ENCODE measurements around the gene MAP3K8.
"Not testable (repeated sequence)": the region's sequence is repeated elsewhere in the genome, so short reads cannot be mapped to it uniquely, and the experiment has no call there.

Gene MAP3K8

GRCh38 chr10:30476511-30477155 is 42.6 kb downstream of the MAP3K8 start:
- H3K4me3 ChIP-seq (ENCODE audit: low read length), result no peak overlapping the region
- TF ChIP-seq ZNF274 (IDR thresholded peaks at IDR 0.05; ENCODE audit: low read depth, low read length), result no peak

- not testable (repeated sequence) for H3K4me3 ChIP-seq (ENCODE audit: low read length)
These were observed 45.5 kb downstream of the MAP3K8 start for GRCh38 chr10:30479513-30479912.

- H3K4me3 ChIP-seq (ENCODE audit: low read length), result no peak overlapping the region
- TF ChIP-seq ZNF274 (IDR thresholded peaks at IDR 0.05; ENCODE audit: low read depth, low read length), result 0 out of 2 replicates have a peak, but pooled peaks have one; percentile 14
These were observed 47.6 kb downstream of the MAP3K8 start for GRCh38 chr10:30481603-30482002.

- no peak for TF ChIP-seq ZNF274 (IDR thresholded peaks at IDR 0.05; ENCODE audit: low read depth, low read length)
- H3K4me3 ChIP-seq (ENCODE audit: low read length), result no peak overlapping the region; the same call in 1 of the 2 replicates
These were observed 54.3 kb downstream of the MAP3K8 start for GRCh38 chr10:30488316-30488715.

- no peak overlapping the region for H3K4me3 ChIP-seq (ENCODE audit: low read length)
- TF ChIP-seq ZNF274 (IDR thresholded peaks at IDR 0.05; ENCODE audit: low read depth, low read length), result no peak
These were observed 55.4 kb downstream of the MAP3K8 start for GRCh38 chr10:30489346-30489745.

GRCh38 chr10:30490289-30491000 is 56.5 kb downstream of the MAP3K8 start:
- no peak for TF ChIP-seq ZNF274 (IDR thresholded peaks at IDR 0.05; ENCODE audit: low read depth, low read length)
- H3K4me3 ChIP-seq (ENCODE audit: low read length), result peak overlapping the region; percentile 13; the same call in 1 of the 2 replicates

GRCh38 chr10:30491204-30491915 is 57.4 kb downstream of the MAP3K8 start:
- no peak for TF ChIP-seq ZNF274 (IDR thresholded peaks at IDR 0.05; ENCODE audit: low read depth, low read length)

GRCh38 chr10:30491916-30492515 is 58.0 kb downstream of the MAP3K8 start:
- no peak overlapping the region for H3K4me3 ChIP-seq (ENCODE audit: low read length)
- no peak for TF ChIP-seq ZNF274 (IDR thresholded peaks at IDR 0.05; ENCODE audit: low read depth, low read length)

More at GRCh38 chr10:30491204-30491915, 57.4 kb downstream of the MAP3K8 start:
- H3K4me3 ChIP-seq (ENCODE audit: low read length), result no peak overlapping the region; the same call in 1 of the 2 replicates

- peak overlapping the region; percentile 23; the same call in 1 of the 2 replicates for H3K4me3 ChIP-seq (ENCODE audit: low read length)
These were observed 59.9 kb downstream of the MAP3K8 start for GRCh38 chr10:30493609-30494530.

GRCh38 chr10:30494558-30494957 is 60.6 kb downstream of the MAP3K8 start:
- TF ChIP-seq ZNF274 (IDR thresholded peaks at IDR 0.05; ENCODE audit: low read depth, low read length), result no peak
- H3K4me3 ChIP-seq (ENCODE audit: low read length), result no peak overlapping the region; the same call in 1 of the 2 replicates

More at GRCh38 chr10:30493609-30494530, 59.9 kb downstream of the MAP3K8 start:
- no peak for TF ChIP-seq ZNF274 (IDR thresholded peaks at IDR 0.05; ENCODE audit: low read depth, low read length)

- H3K4me3 ChIP-seq (ENCODE audit: low read length), result no peak overlapping the region
- no peak for TF ChIP-seq ZNF274 (IDR thresholded peaks at IDR 0.05; ENCODE audit: low read depth, low read length)
These were observed 61.7 kb downstream of the MAP3K8 start for GRCh38 chr10:30495687-30496086.

- TF ChIP-seq ZNF274 (IDR thresholded peaks at IDR 0.05; ENCODE audit: low read depth, low read length), result no peak
These were observed 65.8 kb downstream of the MAP3K8 start for GRCh38 chr10:30499816-30500215.

GRCh38 chr10:30500534-30500933 is 66.5 kb downstream of the MAP3K8 start:
- no peak overlapping the region for H3K4me3 ChIP-seq (ENCODE audit: low read length)
- no peak for TF ChIP-seq ZNF274 (IDR thresholded peaks at IDR 0.05; ENCODE audit: low read depth, low read length)

More at GRCh38 chr10:30499816-30500215, 65.8 kb downstream of the MAP3K8 start:
- no peak overlapping the region for H3K4me3 ChIP-seq (ENCODE audit: low read length)
